Adrenal gland (tissue), 5 donors: ENCODE data around the gene GPC1.
A peak's percentile ranks its signal among the peaks of the same experiment; 100 is the strongest.

Experiments
- CTCF ChIP-seq, 6 experiments: fragments of 450-650 bp in 4 of 6; fragments of 200-600 bp in 2 of 6; sonication (generic) in 1 of 6; IDR thresholded peaks; 1 replicate in 5 of 6; 2 replicates in 1 of 6; pipeline versions ENCODE4 v1.5.1 to v1.8.0; 2016 to 2021; ENCODE audit warnings: antibody characterized with exemption in 6 of 6, mild to moderate bottlenecking in 2 of 6, moderate library complexity in 1 of 6
- POLR2A ChIP-seq, 2 donors: fragments of 450-650 bp; IDR thresholded peaks; one replicate each; pipeline ENCODE4 v1.6.1; 2017; ENCODE audit warnings: antibody characterized with exemption in 2 of 2, mild to moderate bottlenecking in 2 of 2, moderate library complexity in 1 of 2
- donor health status: DM: no; HTN: no; CAD: no.

GRCh38 chr2:240437861-240438809, 2.7 kb downstream of the GPC1 start:
- TF ChIP-seq CTCF (IDR thresholded peaks at IDR 0.05) (peak; percentile 93 to 97 (median 96)), POLR2A (IDR thresholded peaks at IDR 0.05) (no peak)
